ENCODE data around the gene TRIM54.
"Not testable (repeated sequence)": the region's sequence is repeated elsewhere in the genome, so short reads cannot be mapped to it uniquely, and the experiment has no call there.

TRIM54 gene

GRCh38 chr2:27281442-27281841, 787 bp upstream of the TRIM54 start:
- FAIRE-seq (no peak), DNase-seq (ENCODE audit: insufficient read length, low spot score) (no peak)

- DNase-seq (ENCODE audit: insufficient read length, low spot score) (no peak), FAIRE-seq (no peak)
Measured at GRCh38 chr2:27282892-27283291, 663 bp downstream of the TRIM54 start.

DNA sequence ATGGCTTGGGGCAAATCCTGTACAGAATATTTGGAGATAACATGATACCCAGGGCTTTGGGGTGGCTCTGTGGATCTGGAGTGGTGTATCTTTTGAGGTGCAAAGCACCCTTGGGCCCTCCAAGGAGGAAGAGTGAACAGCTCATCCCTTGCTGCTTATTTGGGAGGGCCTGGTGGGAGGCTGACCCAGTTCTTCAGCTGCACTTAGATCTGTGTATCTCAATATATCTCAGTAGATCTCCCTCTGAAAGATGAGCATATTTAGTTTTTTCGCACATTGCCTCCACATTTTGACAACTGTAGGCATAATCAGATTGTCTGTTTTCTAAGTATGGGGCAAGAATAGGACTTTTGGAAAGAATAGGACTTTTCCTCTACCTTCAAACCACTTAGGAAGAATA, 2.8 kb downstream of the TRIM54 start:
- FAIRE-seq (no peak), DNase-seq (ENCODE audit: insufficient read length, low spot score) (no peak)

DNA sequence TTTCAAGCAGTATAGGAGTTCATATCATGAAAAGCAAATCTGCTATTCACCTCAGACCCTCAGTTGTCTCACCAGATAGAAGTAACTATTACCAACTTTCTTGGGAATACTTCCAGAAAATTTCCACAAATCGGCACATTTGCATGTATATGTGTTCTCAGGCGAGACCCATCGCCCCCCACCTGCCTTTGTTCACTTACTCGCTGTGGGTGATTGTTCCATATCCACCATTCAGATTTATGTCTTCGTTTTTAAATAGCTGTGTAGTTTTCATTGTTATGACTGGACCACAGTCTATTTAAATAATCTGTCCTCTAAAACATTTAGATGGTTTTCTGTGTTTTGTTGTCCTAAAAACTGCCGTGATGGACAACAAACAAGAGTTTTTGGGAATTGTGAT, 3.3 kb downstream of the TRIM54 start:
- DNase-seq (ENCODE audit: insufficient read length, low spot score) (no peak), FAIRE-seq (no peak)

DNA sequence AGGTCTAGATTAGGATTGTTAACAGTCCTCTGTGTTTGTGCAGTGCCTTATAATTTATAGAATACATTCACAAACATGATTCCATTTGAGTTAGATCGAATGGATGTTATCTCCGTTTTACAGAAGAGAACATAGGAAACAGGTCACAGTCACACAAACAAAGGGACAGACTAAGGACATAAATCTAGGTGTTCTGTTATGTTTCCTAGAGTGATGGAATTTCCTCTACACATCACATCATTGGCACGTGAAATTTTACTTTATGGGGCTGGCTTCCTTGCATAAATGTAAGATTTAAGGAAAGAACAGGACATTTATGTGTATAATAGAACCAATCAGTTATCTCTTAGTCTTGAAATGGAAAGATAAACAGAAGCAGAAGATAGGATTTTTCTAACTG, 6.4 kb downstream of the TRIM54 start:
- DNase-seq (ENCODE audit: insufficient read length, low spot score) (no peak), FAIRE-seq (no peak)

DNA sequence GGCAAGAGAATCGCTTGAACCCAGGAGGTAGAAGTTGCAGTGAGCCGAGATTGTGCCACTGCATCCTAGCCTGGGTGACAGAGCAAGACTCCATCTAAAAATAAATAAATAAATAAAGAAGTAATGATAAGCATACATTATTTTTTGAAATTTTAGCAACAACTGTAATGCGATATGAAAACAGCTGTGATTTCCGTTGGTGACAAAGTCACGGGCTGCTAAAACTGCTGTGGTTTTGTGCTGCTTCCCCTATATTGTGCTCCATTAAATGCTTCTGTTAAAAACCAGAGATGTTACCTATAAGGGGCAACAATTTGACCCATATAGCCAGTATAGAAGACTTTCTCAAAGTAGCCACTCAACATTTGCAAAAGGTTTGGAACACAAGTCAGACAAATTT, 8.3 kb downstream of the TRIM54 start:
- FAIRE-seq (no peak), DNase-seq (ENCODE audit: insufficient read length, low spot score) (no peak)

DNA sequence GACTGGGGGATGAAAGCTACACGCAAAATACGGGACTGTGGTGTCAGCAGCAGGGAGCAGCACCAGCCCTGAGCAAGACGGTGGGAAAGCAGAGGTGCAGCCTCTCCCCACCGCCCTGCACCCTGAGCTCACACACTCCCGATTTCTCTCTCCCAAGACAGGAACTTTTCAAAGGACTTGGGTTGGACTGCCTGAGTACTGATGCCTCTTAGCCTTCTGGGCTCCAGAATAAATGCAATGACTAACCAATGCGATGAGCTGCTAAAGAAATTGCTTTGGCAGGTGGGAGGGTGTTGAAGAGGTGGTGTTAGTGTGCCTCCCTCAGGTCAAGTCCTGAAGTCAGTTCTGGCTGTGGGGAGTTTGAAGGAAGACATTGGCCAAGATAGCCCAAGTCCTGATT, 9.6 kb downstream of the TRIM54 start:
- FAIRE-seq: no peak
- no peak for DNase-seq (ENCODE audit: insufficient read length, low spot score)

DNA sequence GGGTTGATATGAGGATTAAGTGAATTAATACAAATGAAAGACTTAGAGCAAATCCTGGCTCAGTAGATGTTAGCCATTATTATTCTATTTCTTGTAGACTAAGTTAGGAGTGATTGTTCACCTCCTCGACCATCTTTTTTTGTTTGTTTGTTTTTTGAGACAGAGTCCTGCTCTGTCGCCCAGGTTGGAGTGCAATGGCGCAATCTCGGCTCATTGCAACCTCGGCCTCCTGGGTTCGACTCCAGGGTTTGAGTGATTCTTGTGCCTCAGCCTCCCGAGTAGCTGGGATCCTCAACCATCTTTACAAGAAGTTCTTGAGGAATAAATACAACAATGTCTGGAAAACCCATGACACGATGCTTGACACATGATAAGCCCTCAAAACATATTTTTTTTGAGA, 12.7 kb downstream of the TRIM54 start:
- FAIRE-seq: no peak
- no peak for DNase-seq (ENCODE audit: insufficient read length, low spot score)

DNA sequence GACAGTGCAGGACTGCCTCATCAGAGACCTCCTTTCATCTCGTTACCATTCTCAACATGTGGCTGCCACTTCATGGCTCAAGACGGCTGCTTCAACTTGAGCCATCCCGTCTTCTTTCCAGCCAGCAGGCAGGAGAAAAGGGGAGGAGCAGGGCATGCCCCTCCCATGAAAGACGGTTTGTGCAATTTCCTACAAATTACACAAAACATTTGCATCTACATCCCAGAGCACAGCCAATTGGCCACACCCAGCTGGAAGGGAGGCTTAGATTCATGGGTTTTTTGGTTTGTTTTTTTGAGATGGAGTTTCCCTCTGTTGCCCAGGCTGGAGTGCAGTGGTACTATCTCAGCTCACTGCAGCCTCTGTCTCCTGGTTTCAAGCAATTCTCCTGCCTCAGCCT, 14.3 kb downstream of the TRIM54 start:
- no peak for DNase-seq (ENCODE audit: insufficient read length, low spot score)

DNA sequence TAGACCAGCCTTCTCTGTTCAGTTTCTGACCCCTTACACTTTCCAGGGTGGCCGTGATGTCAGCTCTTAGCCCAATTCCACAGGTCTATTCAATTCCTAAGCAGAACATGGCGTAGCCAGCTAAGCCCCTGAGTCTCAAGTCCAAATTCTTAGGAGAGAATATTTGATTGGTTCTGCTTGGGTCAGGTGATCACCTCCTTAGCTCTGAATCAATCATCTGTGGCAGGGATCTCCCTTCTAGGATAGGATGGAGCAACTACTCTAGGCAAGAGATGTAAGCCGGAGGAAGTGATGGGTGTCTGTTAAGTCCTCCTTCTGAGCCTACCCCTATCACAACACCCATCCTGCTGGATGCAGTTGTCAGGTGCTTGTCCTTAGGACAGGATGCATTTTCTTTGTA, 15.0 kb downstream of the TRIM54 start:
- DNase-seq (ENCODE audit: insufficient read length, low spot score) (no peak), FAIRE-seq (no peak)

More for the DNA sequence above, 14.3 kb downstream of the TRIM54 start:
- no peak for FAIRE-seq

- DNase-seq (ENCODE audit: insufficient read length, low spot score) (no peak), FAIRE-seq (no peak)
Measured at GRCh38 chr2:27298391-27299080, 16.3 kb downstream of the TRIM54 start.

GRCh38 chr2:27300606-27301005, 18.4 kb downstream of the TRIM54 start:
- not testable (repeated sequence) for FAIRE-seq; DNase-seq (ENCODE audit: insufficient read length, low spot score)

DNA sequence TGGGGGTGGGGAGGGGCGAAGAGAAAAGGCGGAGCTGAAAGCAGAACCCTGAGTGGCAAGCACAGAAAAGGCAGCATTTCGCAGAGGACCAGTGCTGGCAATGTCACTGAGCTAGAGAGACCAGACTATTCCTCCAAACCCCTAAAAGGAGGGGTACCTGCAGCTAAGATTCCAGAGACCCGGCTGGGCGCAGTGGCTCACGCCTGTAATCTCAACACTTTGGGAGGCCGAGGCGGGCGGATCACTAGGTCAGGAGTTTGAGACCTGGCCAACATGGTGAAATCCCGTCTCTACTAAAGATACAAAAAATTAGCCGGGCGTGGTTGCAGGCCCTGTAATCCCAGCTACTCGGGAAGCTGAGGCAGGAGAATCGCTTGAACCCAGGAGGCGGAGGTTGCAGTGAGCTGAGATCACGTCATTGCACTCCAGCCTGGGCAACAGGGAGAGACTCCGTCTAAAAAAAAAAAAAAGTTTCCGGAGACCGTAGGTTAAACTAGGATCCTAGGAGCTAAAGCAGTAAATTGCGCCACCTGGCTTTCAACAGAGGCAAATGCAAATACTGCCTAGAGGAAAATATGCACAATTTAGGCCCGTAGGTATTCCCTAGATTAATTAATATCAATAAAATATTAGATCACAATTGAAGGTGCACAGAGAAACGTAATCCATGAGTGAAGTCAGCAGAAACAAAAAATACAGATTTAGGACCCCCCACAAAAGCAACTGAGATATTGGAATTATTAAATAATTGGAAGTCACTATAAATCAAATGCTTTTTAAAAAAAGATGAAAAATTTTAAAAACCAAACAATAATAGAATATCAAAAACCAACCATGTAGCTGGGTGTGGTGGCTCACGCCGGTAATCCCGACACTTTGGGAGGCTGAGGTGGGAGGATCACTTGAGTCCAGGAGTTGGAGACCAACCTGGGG, 21.1 kb downstream of the TRIM54 start:
- DNase-seq (ENCODE audit: insufficient read length, low spot score): peak; percentile 83
- no peak for FAIRE-seq

DNA sequence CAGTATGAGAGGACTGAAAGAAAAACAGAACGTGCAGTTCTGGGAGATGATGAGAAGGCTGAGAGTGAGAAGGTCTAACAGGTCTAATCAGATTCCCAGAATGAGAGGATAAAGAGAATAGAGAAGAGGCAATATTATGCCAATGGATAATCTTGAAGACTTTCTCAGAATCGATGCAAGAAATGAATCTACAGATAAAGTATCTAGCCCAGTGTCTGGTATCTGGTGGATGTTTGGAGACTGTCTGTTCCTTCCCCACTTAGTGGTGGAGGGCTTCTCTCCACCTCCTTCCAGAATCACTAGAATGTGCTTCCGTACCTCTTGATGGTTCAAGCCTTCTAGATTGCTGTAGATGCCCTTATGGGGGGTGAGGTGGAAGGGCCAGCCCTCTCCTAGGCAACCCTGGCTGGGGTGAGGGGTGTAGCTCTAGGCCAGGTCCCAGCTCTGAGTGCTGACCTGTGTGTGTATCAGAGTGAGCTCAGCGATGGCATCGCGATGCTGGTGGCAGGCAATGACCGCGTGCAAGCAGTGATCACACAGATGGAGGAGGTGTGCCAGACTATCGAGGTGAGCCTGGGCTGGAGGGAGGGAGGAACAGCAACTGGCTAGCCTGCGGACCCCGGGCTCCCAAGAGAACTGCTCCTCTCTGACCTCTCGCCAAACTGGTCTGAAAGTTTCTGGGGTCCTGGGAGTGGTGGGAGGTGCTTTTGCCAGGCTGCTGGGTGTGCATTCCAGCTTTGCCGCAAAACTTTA, 22.4 kb downstream of the TRIM54 start:
- FAIRE-seq (no peak), DNase-seq (ENCODE audit: insufficient read length, low spot score) (no peak)

DNA sequence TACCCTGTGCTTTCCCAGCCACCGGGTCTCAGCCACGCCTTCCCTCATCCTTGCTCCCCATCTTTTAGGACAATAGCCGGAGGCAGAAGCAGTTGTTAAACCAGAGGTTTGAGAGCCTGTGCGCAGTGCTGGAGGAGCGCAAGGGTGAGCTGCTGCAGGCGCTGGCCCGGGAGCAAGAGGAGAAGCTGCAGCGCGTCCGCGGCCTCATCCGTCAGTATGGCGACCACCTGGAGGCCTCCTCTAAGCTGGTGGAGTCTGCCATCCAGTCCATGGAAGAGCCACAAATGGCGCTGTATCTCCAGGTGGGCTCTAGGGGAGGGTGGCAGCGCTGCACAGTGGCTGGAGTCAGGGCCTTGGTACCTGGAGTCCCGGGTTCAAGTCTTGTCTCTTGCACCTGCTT, 23.3 kb downstream of the TRIM54 start:
- DNase-seq (ENCODE audit: insufficient read length, low spot score): no peak
- no peak for FAIRE-seq

GRCh38 chr2:27306136-27306535, 23.9 kb downstream of the TRIM54 start:
- no peak for DNase-seq (ENCODE audit: insufficient read length, low spot score)

DNA sequence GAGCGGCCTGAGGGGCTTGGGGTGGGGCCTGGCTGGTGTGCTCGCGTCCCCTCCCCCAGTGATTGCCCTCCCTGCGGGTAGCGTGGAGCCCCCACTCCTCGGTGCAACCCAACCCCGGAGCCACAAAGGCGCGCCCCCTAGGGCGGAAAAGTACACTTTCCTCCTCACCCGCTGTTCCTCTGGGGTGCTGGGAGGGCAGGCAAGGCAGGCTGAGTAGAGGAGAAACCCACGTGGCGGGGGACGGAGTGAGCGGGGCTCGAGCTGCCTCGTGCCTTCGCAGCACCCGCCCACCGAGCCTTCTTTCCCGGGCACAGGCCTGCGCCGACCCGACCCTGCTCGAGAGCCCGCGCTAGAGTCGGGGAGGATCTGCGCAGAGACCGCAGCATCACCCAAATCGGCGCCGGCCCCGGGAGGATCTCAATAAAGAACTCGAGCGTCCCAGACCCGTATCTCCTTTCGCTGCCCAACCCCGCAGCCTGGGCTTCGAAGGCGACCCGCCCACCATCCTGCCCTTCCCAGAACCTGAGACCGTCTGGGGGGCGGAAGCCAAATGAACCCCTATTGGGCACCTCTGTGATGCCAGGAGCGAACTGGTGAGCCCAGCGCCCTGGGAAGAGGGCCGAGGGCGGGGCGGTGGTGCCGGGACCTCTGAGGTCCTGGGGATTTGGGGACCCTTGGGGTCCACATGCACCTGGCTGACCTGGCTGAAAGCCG, 24.5 kb downstream of the TRIM54 start:
- DNase-seq (ENCODE audit: insufficient read length, low spot score) (no peak), FAIRE-seq (no peak)

More at GRCh38 chr2:27306136-27306535, 23.9 kb downstream of the TRIM54 start:
- no peak for FAIRE-seq

DNA sequence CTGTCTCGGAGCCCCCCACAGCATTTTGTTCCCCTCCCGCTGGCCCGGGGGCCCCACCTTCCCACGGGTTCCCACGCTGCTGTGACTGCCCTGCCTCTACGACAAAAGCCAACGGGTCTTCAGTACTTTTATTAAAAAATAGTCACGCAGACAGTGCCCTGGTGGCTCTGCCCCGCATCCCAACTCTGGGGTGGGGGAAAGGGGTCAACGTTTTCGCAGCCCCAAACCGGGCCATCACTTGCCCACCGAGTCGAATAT, 25.0 kb downstream of the TRIM54 start:
- FAIRE-seq (no peak), DNase-seq (ENCODE audit: insufficient read length, low spot score) (no peak)

GRCh38 chr2:27307545-27308358, 25.5 kb downstream of the TRIM54 start:
- FAIRE-seq: no peak
- DNase-seq (ENCODE audit: insufficient read length, low spot score): no peak

- DNase-seq (ENCODE audit: insufficient read length, low spot score): no peak
- FAIRE-seq: no peak
Measured at GRCh38 chr2:27308359-27308881, 26.2 kb downstream of the TRIM54 start, which contains the start of gene UCN. UCN (minus strand) TSS chr2:27308445; CDS start chr2:27307895, 550 bp downstream.
